GM18508 (cell line): ENCODE results near the gene EFEMP2.

Experiments used
- ATAC-seq: cut with Tn5 transposase; IDR thresholded peaks from one replicate; pipeline ENCODE4 v1.9.1; 2021; ENCODE audit warnings: moderate number of reproducible peaks; ENCODE audit not compliant: insufficient read depth, unreplicated experiment

The EFEMP2 gene

DNA sequence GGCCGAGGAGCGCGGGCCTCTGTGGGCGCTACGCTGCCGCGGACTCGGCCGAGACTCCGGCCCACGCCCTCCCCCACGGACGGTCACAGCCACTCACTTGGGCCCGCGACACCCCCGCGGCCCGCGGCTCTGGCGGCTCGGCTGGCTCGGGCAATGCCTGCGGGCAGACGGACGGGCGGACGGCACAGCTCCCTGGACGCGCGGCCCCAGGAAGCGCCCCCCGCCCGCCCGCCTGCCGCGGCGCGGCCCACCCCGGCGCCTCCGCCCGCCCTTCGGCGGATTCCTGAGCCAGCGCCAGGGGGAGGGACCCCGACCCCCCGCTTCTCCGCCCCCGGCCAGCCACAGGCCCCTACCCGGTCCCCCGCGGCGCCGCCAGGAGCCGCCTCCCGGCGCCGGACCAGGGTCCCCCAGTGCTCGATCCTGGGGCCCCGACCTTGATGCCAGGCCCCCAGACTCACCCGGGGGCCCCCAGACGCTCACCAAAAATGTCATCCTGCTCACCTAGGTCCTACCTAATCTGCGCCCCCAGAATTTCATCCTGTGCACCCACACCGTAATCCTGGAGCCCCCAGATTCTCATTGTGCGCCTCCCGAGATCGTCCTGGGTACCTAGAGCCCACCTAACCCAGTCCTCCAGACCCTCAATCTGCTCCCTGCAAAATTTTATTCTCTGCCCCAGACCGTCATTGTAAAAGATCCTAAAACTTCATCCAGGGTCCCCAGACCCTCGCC is at the start of gene EFEMP2:
Gene EFEMP2, minus strand, starts transcription at position 215 of the 732 bp plus-strand sequence. CDS start 446 bp downstream, outside the sequence.
- no peak for ATAC-seq

DNA sequence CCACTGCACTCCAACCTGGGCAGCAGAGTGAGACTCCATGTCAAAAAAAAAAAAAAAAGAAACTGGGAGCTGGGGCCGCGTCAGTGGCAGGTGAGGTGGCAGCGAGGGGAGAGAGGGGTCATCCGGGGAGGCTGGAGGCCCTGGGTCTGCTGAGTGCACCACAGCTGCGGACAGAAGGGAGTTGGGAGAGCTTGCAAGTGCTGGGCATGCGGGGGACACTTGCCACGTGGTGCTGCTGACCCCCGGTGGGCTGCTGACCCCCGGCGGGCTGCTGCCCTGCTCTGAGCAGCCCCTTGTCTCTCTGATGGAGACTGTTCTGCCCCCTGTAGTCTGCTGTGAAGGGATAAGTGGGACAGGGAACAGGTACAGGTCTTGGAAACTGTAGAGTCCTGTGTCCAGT is 49.3 kb upstream of the EFEMP2 start:
- ATAC-seq: no peak

DNA sequence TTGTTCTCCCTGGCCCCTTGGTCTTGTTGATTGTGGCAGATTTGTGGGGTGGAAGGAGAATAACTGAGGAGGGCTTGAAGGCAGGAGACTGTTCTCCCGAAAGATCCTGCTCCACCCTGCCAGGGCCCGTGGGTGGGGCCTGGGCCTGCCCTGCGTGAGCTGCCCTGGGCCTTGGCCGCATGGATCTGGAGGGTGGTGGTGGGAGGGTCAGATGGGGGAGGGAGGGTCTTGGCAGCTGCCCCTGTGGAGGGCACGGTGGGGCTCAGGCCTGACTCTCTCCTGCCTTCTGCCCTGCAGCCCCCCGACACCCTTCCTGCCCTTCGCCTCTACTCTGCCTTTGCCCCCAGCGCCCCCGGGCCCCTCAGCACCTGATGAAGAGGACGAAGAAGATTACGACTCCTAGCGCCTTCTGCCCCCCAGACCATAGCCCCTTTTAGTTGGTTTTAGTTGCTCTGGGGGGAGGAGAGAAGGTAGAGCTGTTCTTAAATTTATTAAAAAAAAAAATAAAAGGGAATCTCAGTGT is 48.5 kb upstream of the EFEMP2 start:
- ATAC-seq: no peak

DNA sequence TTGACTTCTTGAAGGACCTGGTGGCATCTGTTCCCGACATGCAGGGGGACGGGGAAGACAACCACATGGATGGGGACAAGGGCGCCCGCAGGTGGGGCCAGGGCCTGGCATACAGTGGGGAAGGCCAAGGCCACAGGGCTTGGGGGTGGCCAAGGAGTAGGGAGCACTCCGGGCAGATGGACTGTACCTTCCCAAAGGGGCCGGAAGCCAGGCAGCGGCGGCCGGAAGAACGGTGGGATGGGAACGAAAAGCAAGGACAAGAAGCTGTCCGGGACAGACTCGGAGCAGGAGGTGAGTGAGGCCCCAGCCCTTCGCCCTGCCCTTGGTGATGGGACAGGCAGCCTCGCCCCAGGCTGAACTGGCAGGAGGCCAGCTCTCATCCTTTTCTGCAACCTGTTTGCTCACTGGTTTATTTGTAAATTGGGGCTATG is 47.8 kb upstream of the EFEMP2 start:
- ATAC-seq: no peak

DNA sequence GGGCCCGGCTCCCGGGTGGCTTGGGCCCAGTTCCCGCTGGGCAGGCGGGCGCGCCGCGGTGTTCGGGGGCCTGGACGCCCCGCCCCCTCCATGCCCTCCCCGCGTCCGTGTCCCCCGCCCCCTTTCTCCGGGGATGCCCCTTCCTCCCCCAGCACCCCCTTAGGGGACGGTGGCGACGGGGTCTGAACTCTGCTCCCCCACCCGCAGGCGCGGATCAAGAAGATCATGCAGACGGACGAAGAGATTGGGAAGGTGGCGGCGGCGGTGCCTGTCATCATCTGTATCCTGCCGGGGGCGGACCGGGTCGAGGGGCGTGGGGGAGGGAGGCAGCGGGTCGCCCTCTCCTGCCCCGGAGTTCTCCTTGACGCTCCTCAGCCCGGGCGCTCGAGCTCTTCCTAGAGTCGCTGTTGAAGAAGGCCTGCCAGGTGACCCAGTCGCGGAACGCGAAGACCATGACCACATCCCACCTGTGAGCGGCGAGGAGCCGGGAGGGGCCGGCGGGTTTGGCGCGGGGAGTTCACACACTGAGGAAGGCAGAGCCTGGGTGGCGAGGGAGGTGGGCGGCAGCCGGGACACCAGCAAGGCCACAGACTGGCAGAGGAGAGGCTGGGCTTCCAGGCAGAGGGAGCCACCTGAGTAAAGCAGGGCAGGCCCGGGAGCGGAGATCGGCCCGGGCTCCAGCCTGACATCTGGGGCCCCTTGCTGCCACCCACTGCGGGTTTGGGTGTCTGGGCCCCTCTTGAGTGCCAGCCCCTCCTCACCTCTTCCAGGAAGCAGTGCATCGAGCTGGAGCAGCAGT is 47.2 kb upstream of the EFEMP2 start:
- ATAC-seq: peak; percentile 23

DNA sequence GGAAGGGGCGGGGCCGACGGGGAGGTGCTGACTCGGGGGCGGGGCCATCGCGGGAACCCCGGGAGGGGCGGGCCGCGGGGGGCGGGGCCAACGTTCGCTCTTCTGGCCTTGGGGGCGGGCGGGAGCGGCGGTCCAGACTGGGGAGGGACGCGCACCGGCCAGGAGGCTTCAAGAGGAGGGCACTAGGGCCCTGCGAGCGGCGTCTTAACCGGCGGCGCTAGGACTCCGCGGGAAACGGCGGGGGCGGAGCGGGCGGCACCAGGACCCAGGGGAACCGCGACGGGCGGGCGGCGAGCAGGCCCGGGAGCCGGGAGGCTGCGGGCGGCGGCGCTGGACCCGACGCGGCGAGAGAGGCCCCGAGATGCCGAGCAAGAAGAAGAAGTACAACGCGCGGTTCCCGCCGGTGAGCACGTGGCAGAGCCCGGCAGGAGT is 46.6 kb upstream of the EFEMP2 start, which contains the start of gene DRAP1:
Gene DRAP1, plus strand, starts transcription at position 286 of the 432 bp plus-strand sequence. Its CDS starts 76 bp downstream, at position 362.
- peak; percentile 52 for ATAC-seq

DNA sequence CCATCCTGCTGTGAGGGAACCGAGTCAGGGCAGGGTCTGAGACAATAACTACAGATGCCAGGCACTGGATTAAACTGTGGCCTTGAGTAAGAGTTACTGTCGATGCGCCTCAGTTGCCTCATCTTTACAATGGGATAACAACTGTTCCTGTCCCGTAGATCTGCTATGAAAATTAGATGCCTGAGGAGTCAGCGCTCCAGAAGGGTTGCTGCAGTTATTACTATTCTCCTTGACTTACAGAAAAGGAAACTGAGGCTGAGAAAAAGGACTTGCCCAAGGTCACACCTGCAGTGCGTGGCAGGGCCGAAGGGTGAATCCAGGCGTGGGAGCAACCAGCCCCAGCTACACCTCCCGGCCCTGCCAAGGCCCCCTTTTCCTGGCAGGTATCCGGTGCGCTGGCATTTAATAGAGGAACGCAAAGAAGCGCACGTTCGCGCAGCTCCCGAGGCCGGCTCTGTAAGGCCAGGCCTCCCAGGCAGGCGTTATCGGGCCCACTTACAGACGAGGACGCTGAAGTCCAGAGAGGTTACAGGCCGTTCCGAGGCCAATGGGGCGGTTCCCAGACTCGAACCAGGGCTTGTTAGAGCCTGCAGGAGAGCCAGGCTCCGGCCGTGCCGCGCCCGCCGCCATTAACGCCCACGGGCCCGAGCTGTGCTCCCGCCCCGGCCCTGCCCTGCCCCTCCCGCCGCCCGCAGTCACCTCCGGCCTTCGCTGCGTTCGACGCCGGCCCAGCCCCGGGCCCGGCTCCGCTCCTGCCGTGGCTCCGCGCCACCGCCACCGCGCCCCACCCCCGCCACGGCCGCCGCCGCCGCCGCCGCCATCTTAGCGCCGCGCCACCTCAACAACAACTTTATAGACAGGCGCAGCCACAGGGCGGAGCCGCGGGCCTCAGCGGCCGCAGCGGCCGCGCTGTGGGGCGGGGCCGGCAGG is 45.9 kb upstream of the EFEMP2 start, which contains the start of gene C11orf68:
Gene C11orf68, minus strand, starts transcription at position 852 of the 930 bp plus-strand sequence. Its CDS starts 31 bp downstream, at position 821.
- peak; percentile 15 for ATAC-seq

DNA sequence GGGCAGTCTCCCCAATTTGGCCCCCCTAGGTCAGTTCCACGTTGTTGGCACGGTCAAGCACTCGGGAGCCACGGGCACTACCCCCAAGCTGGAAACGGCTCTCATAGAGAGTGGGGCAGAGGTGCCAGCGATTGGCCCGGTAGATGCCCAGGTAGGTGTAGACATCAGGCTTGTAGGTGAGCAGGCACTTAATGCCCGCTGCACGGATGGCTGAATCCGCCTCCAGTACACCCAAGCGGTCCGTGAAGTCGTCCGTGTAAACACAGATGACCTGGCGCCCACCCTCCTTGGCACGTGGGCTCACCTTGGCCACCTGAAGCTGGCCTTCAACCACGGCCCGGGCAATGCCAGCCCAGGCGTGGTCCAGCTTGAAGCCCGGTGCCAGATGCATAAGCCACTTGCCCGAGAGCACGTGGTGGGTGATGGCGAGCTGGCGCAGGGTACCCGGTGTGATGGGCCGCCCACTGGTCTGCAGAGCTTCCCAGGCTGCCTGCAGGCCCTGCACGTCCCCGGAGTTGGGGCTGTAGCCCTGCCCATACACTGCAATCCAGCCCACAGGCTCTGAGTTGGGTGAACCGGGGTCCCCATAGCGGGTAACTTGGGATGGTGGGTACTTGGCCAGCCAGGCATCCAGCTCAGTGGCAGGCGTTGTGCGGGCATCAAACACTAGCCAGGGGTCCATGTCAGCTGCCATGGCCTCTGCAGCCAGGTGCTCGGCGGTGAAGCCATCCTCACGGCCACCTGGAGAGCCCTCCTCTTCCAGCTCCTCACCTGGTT is 45.0 kb upstream of the EFEMP2 start:
- ATAC-seq: no peak

DNA sequence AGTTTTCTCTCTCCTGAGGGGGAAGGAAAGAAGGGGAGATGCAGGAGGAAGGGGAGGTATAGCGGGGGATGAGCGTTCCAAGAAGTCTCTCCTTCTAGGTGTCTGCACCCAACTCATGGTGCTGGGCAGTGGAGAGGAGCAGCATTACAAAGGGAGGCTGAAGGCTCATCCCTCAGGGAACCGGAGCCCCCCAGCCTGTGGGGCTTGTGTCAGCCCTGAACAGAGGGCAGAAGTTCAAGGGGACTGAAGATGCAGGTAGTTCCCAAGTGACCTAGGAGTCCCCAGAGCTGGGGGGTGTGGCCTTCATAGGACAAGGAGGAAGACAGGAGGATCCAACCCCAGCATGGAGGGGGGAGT is 44.5 kb upstream of the EFEMP2 start:
- ATAC-seq: no peak

DNA sequence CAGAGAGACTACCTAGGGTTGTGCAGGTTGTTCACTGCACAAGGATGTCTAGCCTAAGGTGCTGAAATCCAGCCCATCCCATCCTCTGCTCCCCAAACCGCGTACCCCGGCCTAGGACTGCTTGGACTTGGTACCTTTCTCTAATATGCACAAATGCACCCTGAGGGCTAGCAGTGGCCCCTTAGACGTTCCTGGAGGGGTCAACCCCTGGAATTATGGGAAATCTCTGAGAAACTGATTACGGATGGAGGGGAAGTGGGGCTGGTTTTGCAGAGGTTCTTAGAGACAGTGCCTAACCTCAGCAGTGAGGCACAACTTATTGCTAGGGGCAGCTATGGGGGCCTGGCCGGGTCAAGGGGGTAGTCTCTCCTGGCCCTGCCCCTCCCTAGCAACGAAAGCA is 43.8 kb upstream of the EFEMP2 start:
- ATAC-seq: no peak

DNA sequence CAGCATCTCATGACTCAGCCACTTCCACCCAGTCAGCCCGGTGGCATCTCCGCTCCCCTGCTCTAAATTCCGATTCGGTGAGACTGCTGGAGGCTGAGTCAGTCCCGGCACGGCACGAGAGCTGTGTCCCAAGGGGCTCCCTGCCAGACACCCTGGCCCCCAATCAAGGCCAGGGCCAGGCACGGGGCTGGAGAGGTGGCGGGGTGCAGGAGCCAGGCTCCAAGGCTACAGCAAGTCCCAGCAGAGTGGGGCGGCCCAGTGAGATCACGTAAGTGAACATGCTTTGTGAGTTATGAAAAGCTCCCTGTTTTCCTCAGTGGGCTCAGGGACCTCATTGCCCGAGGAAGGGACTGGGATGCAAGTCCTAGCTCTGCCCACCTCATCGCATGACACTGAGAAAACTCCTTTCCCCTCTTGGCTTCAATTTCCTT is 43.2 kb upstream of the EFEMP2 start:
- ATAC-seq: no peak

DNA sequence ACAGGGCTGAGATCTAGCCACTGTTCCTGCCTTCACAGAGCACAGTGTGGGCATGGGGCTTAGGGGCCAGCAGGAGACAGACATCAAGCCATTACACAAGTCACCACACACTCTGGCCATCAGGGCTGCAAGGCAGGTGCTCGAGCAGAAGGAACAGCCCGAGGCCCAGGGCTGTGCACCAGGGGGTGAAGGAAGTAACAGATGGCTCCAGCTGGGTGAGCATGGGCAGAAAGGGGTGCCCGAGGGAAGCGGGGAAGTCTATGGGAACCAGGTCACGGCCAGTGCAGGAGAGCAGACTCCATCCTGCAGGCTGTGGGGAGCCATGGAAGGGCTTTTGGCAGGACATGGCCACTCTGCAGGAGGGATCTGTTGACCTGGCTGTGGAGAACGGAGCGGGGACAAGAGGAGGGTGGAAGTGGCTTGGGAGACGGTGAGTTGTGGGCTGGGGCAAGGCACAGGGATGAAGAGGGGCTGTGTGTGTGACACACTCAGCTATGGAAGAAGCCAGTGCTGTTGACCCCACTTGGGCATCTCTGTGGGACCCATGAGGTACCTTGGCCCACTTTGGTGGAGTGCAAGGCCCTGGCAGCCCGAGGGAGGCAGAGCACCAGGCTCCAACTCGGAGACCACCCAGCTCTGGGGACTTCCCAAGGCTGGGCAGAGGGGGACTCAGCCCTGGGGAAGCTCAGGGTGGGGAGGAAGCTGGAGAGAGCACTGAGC is 42.7 kb upstream of the EFEMP2 start:
- no peak for ATAC-seq

DNA sequence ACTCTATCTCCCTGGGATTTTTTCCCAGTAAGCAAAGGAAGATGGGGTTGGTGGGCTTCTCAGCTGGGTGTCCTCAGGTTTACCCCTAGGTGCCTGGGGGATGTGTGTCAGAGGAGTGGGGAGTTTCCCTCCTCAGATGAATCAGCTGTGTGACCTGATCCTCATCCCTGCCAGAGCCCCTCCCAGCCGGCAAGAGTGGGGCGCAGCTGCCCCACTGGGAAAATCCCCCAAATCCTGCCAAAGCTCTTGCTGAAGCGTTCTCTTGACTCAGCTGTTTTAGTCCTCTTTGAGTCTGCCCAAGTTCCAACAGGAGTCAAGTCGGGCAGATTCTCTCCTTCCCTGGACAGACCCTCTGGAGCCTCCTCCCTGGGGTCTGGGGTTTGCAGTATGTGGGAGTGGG is 40.2 kb upstream of the EFEMP2 start:
- ATAC-seq: no peak

DNA sequence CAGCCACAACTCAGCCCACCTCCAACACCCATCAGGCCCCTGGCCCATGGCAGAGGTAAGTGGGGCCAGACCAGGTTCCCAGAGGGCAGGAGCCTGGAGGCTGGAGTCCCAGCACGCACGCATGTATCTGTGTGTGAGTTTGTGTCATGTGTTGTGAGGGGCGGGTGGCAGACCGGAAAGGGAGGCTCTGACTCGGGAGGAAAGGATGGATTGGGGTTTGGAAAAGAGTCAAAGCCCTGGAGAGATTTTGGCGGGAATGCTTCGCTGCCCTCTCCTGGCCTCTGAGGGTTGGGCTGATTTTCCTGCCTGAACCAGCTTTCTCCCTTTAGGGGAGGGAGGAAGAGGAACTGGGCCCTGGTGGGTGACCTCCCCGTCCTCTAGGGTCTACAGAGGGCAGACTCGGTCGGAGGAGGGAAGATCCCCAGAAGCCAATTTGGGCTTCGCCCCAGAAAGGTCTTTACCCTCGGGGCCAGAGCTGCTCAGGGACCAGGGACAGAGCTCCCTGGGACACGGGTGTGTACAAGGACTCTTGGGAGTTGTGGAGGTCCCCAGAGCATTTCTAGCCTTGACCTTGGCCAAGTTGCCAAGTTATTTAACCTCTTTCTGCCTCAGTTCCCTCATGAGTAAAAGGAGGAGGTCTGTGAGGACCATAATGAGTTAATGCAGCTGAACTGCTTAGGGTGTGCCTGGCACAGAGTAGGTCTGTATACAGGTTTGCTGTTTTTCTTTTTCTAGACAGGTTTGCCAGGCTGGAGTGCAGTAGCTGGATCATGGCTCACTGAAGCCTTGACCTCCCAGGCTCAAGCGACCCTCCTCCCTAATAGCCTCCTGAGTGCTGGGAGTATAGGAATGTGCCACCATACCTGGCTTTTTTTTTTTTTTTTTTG is 39.3 kb upstream of the EFEMP2 start:
- ATAC-seq: no peak

DNA sequence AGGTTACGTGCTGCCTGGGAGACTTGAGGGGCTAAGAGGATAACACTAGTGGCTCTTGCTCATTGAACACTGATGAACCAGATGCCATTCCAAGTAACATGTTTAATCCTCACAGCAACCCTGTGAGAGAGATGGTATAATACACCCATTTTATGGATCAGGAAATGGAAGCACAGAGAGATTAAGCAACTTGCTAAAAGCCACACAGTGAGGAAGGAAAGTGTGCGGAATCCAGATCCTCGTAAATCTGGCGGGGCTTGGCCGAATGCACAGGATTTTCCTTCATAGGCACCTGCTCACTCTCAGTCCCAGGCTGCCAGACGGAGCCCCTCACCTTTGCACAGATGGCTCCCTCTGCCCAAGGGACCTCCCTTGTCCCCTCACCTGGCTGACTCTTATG is 35.3 kb upstream of the EFEMP2 start:
- no peak for ATAC-seq

DNA sequence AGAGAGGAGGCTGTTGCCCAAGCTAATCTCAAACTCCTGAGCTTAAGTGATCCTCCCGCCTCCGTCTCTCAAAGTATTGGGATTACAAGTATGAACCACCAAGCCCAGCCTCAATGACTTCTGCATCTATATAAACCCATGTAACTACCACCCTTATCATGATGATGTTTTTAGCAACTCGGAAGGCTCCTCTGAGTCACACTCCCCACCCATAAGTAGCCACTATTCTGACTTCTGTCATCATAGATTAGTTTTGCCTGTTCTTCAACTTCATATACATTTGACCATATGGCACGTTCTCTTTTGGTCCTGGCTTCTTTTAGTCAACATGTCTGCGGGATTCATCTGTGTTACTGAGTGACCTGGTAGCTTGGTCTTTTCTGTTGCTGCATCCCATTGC is 34.0 kb upstream of the EFEMP2 start:
- no peak for ATAC-seq

DNA sequence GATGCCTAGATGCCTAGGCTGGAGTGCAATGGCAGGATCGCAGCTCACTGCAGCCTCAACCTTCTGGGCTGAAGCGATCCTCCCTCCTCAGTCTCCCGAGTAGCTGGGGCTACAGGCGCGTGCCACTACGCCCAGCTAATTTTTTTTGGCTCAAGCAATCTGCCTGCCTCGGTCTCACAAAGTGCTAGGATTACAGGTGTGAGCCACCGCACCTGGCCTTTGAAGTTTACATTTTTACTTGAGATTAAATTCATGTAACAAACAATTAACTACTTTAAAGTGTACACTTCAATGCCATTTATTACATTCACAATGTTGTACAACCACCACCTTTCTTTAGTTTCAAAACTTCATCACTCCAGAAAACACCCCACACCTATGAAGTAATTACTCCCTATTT is 31.1 kb upstream of the EFEMP2 start:
- ATAC-seq: no peak

DNA sequence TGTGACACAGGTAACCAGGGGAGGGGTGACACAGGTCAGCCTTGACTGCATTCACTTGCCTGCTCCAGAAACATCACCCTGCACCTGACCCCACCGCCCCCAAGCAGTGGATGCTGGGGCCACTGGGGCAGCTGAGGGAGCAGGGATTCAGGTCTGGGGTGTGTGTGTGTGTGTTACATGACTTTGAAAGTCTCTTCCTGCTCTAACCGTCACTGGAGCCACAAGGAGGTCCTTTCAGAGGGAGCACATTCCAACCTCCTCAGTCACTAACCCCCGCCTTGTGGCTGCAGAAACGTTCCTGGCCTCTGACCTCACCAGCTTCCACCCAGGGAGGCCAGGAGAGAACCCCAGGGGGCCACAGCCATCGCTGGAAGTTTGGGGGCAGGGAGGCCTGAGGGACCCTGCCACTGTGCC is 30.5 kb upstream of the EFEMP2 start:
- ATAC-seq: no peak
